Keratinocyte (primary cell): ENCODE data around the gene HTR2B. TPM values are rescaled to one million over a fixed set of nuclear protein-coding genes. Genes with fewer than 3 reads are reported as not detected.

Experiments used
- DNase-seq: peaks from one replicate; pipeline ENCODE4 v3.0.0-alpha.2; 2011; ENCODE audit warnings: low read depth, missing footprints, low spot score
- FAIRE-seq: peaks from 2 replicates; lab custom pipeline; 2011; peaks lifted over from hg19 to GRCh38; lab: Jason Lieb, UNC
- H2AFZ ChIP-seq: 2 replicates; pipeline ENCODE4 v1.6.0; 2012; ENCODE audit warnings: low read length, control low read depth, inconsistent platforms; ENCODE audit not compliant: control insufficient read depth
- H3K27ac ChIP-seq: 2 replicates; pipeline ENCODE4 v1.5.1; 2011; ENCODE audit warnings: low read length; ENCODE audit not compliant: control insufficient read depth, insufficient read depth
- H3K27me3 ChIP-seq: 3 replicates; pipeline ENCODE4 v1.6.0; 2011; ENCODE audit warnings: low read length; ENCODE audit not compliant: control insufficient read depth, insufficient read depth; ENCODE audit errors: extremely low read depth
- H3K36me3 ChIP-seq, 2 experiments: 2 replicates in 1 of 2; 3 replicates in 1 of 2; pipeline ENCODE4 v1.5.1; 2011; ENCODE audit warnings: low read length in 2 of 2, mild to moderate bottlenecking in 1 of 2; ENCODE audit not compliant: control insufficient read depth in 2 of 2, insufficient read depth in 2 of 2; ENCODE audit errors: extremely low read depth in 1 of 2
- H3K4me1 ChIP-seq: 3 replicates; pipeline ENCODE4 v1.5.1; 2011; ENCODE audit warnings: low read length; ENCODE audit not compliant: control insufficient read depth, insufficient read depth; ENCODE audit errors: extremely low read depth
- H3K4me2 ChIP-seq: 3 replicates; pipeline ENCODE4 v1.6.0; 2011; ENCODE audit warnings: low read depth, low read length; ENCODE audit not compliant: control insufficient read depth, insufficient read depth; ENCODE audit errors: extremely low read depth
- H3K4me3 ChIP-seq, 3 experiments: fragments of 200-600 bp in 1 of 3; sonication (generic) in 1 of 3; 2 replicates in 2 of 3; 3 replicates in 1 of 3; pipeline ENCODE4 v1.5.1; 2011 to 2016; ENCODE audit warnings: low read length in 3 of 3, mild to moderate bottlenecking in 3 of 3, control low read depth in 2 of 3, inconsistent platforms in 1 of 3, low read depth in 1 of 3, mixed read lengths in 1 of 3, mixed run types in 1 of 3, moderate library complexity in 1 of 3; ENCODE audit not compliant: control insufficient read depth in 2 of 3, insufficient read depth in 2 of 3; ENCODE audit errors: extremely low read depth in 1 of 3
- H3K79me2 ChIP-seq: 2 replicates; pipeline ENCODE4 v1.6.0; 2012; ENCODE audit warnings: low read length; ENCODE audit not compliant: control insufficient read depth, insufficient read depth
- H3K9ac ChIP-seq: 3 replicates; pipeline ENCODE4 v1.6.0; 2011; ENCODE audit warnings: low read length; ENCODE audit not compliant: control insufficient read depth, insufficient read depth; ENCODE audit errors: extremely low read depth
- H3K9me1 ChIP-seq: 3 replicates; pipeline ENCODE4 v1.6.0; 2011; ENCODE audit warnings: low read length; ENCODE audit not compliant: control insufficient read depth, insufficient read depth; ENCODE audit errors: extremely low read depth
- H3K9me3 ChIP-seq: 2 replicates; pipeline ENCODE4 v1.5.1; 2012; ENCODE audit warnings: low read depth, low read length; ENCODE audit not compliant: control insufficient read depth
- H4K20me1 ChIP-seq: 3 replicates; pipeline ENCODE4 v1.6.0; 2011; ENCODE audit warnings: low read length; ENCODE audit not compliant: control insufficient read depth, insufficient read depth; ENCODE audit errors: extremely low read depth
- CTCF ChIP-seq, 3 experiments: IDR thresholded peaks in 1 of 3; conservative IDR thresholded peaks in 1 of 3; optimal IDR thresholded peaks in 1 of 3; 2 replicates in 2 of 3; 3 replicates in 1 of 3; pipeline versions ENCODE3 to v1.5.1; 2011; ENCODE audit warnings: low read length in 3 of 3, mild to moderate bottlenecking in 3 of 3, moderate library complexity in 2 of 3, control low read depth in 1 of 3, inconsistent platforms in 1 of 3; ENCODE audit not compliant: insufficient read depth in 2 of 3; ENCODE audit errors: extremely low read depth in 1 of 3
- EZH2 ChIP-seq: IDR thresholded peaks from one replicate; pipeline ENCODE4 v1.6.1; 2012; ENCODE audit warnings: inconsistent platforms, mild to moderate bottlenecking, low read length, moderate library complexity
- dilution Hi-C: fragments of 300-500 bp; cut with MboI; formaldehyde crosslinking; loops from one replicate; pipeline ENCODE4 v1.7.0; 2020; ENCODE audit warnings: low sequenced_read_pairs; ENCODE audit not compliant: extremely low pct_ligation_motif_present
- polyA plus RNA-seq, 5 experiments: library from polyadenylated mRNA; depleted of rRNA in 3 of 5; stranded (reverse) in 3 of 5; stranded (forward) in 1 of 5; unstranded in 1 of 5; fragments of >200 nt; gene quantifications; 1 replicate in 1 of 5; 2 replicates in 3 of 5; 3 replicates in 1 of 5; pipeline versions ENCODE4 v1.2.1 to v1.2.3, GENCODE V29; 2011 to 2012; ENCODE audit warnings: missing spikeins in 2 of 5, low read depth in 1 of 5, low replicate concordance in 1 of 5

The HTR2B gene
- polyA plus RNA-seq, 1 donor (not counting 4 experiments of a cell fraction or from before 2014, with no cell fraction given) = not detected

DNA sequence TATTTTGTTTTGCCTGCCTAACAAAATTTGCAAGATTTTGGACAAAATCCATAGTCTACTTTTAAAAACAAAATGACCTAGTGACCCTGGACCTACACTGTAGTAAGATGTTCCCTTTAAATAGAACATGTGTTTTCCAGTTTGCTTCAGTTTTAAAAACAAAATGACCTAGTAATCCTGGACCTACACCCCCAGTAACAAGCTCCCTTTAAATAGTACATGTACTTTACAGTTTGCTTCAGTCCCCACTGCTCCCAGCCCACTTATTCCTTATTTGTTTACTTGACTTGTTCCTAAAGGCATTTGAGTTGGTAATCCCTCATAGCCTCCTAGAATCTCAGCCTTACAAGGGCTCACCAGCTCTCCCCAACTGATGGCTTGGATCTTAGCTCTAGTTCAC, 34.5 kb upstream of the HTR2B start:
- Histone ChIP-seq H3K27me3 (no peaks in the 10 kb centered on the region), H3K27ac (no peak overlapping the region), H3K36me3 (peaks cover 5 to 9% of the 10 kb centered on the region in 2 experiments), H3K9me1 (no peaks in the 10 kb centered on the region), H3K4me2 (no peak overlapping the region), H3K79me2 (no peaks in the 10 kb centered on the region), H3K9me3 (no peaks in the 10 kb centered on the region), H3K4me3 (no peak overlapping the region), H4K20me1 (no peaks in the 10 kb centered on the region), H2AFZ (no peak overlapping the region), H3K4me1 (no peaks in the 10 kb centered on the region), H3K9ac (no peak overlapping the region)
- TF ChIP-seq CTCF (optimal IDR thresholded peaks at IDR 0.05 in 1 of 3, IDR thresholded peaks at IDR 0.05 in 1 of 3, conservative IDR thresholded peaks at IDR 0.05 in 1 of 3; ENCODE audit: extremely low read depth in 1 of 3, insufficient read depth in 2 of 3, low read length in 3 of 3) (no peak), EZH2 (no peak)
- dilution Hi-C loops = no loop called here
- no peak for FAIRE-seq
- no peak for DNase-seq

- Histone ChIP-seq H3K79me2 (no peaks in the 10 kb centered on the region), H3K36me3 (peaks cover 0 to 9% of the 10 kb centered on the region in 2 experiments), H3K4me1 (no peaks in the 10 kb centered on the region), H3K9ac (no peak overlapping the region), H3K27ac (no peak overlapping the region), H3K27me3 (no peaks in the 10 kb centered on the region), H3K9me1 (no peaks in the 10 kb centered on the region), H3K9me3 (no peaks in the 10 kb centered on the region), H3K4me3 (no peak overlapping the region), H3K4me2 (no peak overlapping the region), H2AFZ (no peak overlapping the region), H4K20me1 (no peaks in the 10 kb centered on the region)
- dilution Hi-C loops = no loop called here
- DNase-seq = no peak
- no peak for FAIRE-seq
- no peak for TF ChIP-seq EZH2
- no peak for TF ChIP-seq CTCF (optimal IDR thresholded peaks at IDR 0.05 in 1 of 3, IDR thresholded peaks at IDR 0.05 in 1 of 3, conservative IDR thresholded peaks at IDR 0.05 in 1 of 3; ENCODE audit: extremely low read depth in 1 of 3, insufficient read depth in 2 of 3, low read length in 3 of 3)
Observed at GRCh38 chr2:231152800-231153557, 28.1 kb upstream of the HTR2B start.
